Measurements from ENCODE around the gene PSMC1. TPM values are rescaled to one million over a fixed set of nuclear protein-coding genes. Genes with fewer than 3 reads are reported as not detected.

The PSMC1 gene
- total RNA-seq, 1 donor from 2014 or later: 170 TPM

GRCh38 chr14:90281756-90282155 is 25.4 kb downstream of the PSMC1 start:
- H3K36me3 Mint-ChIP-seq (ENCODE audit: low read depth): peaks cover 12% of the 10 kb centered on the region
- DNase-seq: no peak
- intact Hi-C loops (cut with micrococcal nuclease): no loop called here
- no peak overlapping the region for H3K4me3 Mint-ChIP-seq
- H3K4me1 Mint-ChIP-seq: no peaks in the 10 kb centered on the region
- H3K9me3 Mint-ChIP-seq: no peaks in the 10 kb centered on the region
- H3K27ac Mint-ChIP-seq: no peak overlapping the region
- H3K27me3 Mint-ChIP-seq: no peaks in the 10 kb centered on the region

GRCh38 chr14:90287791-90288190 is 31.4 kb downstream of the PSMC1 start:
- DNase-seq: no peak
- intact Hi-C loops (cut with micrococcal nuclease): no loop called here
- H3K4me1 Mint-ChIP-seq: no peaks in the 10 kb centered on the region
- no peak overlapping the region for H3K27ac Mint-ChIP-seq
- H3K27me3 Mint-ChIP-seq: no peaks in the 10 kb centered on the region
- no peak overlapping the region for H3K4me3 Mint-ChIP-seq
- H3K36me3 Mint-ChIP-seq (ENCODE audit: low read depth): peaks cover 18% of the 10 kb centered on the region
- H3K9me3 Mint-ChIP-seq: no peaks in the 10 kb centered on the region

GRCh38 chr14:90288651-90289355 is 32.5 kb downstream of the PSMC1 start:
- Mint-ChIP-seq H3K36me3 (ENCODE audit: low read depth) (peaks cover 18% of the 10 kb centered on the region), H3K9me3 (no peaks in the 10 kb centered on the region), H3K27me3 (no peaks in the 10 kb centered on the region), H3K4me3 (no peak overlapping the region), H3K4me1 (no peaks in the 10 kb centered on the region), H3K27ac (no peak overlapping the region)
- intact Hi-C loops (cut with micrococcal nuclease): no loop called here
- no peak for DNase-seq

GRCh38 chr14:90290337-90291011 is 34.1 kb downstream of the PSMC1 start:
- Mint-ChIP-seq H3K4me3 (no peak overlapping the region), H3K4me1 (peaks cover 1% of the 10 kb centered on the region), H3K9me3 (no peaks in the 10 kb centered on the region), H3K36me3 (ENCODE audit: low read depth) (peaks cover 21% of the 10 kb centered on the region), H3K27me3 (no peaks in the 10 kb centered on the region), H3K27ac (no peak overlapping the region)
- intact Hi-C loops (cut with micrococcal nuclease): no loop called here
- no peak for DNase-seq

GRCh38 chr14:90291699-90292098 is 35.3 kb downstream of the PSMC1 start:
- H3K4me1 Mint-ChIP-seq: peaks cover 1% of the 10 kb centered on the region
- intact Hi-C loops (cut with micrococcal nuclease): no loop called here
- no peak overlapping the region for H3K27ac Mint-ChIP-seq
- H3K4me3 Mint-ChIP-seq: no peak overlapping the region
- no peaks in the 10 kb centered on the region for H3K9me3 Mint-ChIP-seq
- no peak for DNase-seq
- H3K27me3 Mint-ChIP-seq: no peaks in the 10 kb centered on the region
- peaks cover 17% of the 10 kb centered on the region for H3K36me3 Mint-ChIP-seq (ENCODE audit: low read depth)

DNA sequence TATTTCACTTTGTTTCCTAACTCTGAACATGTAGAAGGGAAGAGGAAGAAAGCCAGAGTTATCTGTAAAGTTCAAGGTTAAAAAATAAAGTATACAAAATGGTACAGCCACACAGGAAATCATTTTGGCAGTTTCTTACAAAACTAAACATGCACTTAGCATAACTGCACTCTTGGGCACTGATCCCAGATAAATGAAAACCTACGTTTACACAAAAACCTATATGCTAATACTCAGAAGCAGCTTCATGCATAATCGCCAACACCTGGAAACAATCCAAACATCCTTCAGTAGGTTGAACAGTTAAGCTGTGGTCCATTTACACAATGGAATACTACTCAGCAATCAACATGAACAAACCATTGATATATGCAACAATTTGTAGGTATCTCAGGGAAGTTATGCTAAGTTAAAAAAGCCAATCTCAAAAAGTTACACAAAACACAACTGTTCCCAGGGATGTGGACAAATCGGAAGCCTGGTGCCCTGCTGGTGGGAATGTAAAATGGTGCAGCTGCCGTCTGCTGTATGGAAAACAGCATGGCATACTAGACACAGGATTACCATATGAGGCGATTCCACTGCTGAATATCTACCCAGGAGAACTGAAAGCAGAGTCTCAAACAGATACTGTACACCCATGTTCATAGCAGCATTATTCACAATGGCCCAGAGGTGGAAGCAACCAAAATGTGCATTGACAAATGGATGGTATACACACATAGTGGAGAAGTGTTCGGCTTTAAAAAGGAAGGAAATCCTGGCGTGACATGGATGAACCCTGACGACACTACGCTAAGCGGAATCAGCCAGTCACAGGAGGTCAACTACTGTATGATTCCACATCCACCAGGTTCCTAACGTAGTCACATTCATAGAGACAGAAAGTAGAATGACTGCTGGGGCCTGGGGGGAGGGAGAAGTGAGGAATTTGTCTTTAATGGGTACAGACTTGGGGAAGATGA is 37.7 kb downstream of the PSMC1 start:
- intact Hi-C loops (cut with micrococcal nuclease): no loop called here
- Mint-ChIP-seq H3K4me3 (no peak overlapping the region), H3K27ac (no peak overlapping the region), H3K27me3 (no peaks in the 10 kb centered on the region), H3K9me3 (no peaks in the 10 kb centered on the region), H3K36me3 (ENCODE audit: low read depth) (peaks cover 16% of the 10 kb centered on the region), H3K4me1 (peaks cover 1% of the 10 kb centered on the region)
- no peak for DNase-seq

- H3K27ac Mint-ChIP-seq: no peak overlapping the region
- intact Hi-C loops (cut with micrococcal nuclease): no loop called here
- H3K27me3 Mint-ChIP-seq: no peaks in the 10 kb centered on the region
- H3K9me3 Mint-ChIP-seq: no peaks in the 10 kb centered on the region
- H3K4me3 Mint-ChIP-seq: no peak overlapping the region
- H3K36me3 Mint-ChIP-seq (ENCODE audit: low read depth): peaks cover 16% of the 10 kb centered on the region
- peaks cover 1% of the 10 kb centered on the region for H3K4me1 Mint-ChIP-seq
- no peak for DNase-seq
Measured at GRCh38 chr14:90294872-90295271, 38.5 kb downstream of the PSMC1 start.

- Mint-ChIP-seq H3K9me3 (no peaks in the 10 kb centered on the region), H3K27me3 (no peaks in the 10 kb centered on the region)
- intact Hi-C loops (cut with micrococcal nuclease): no loop called here
Measured at GRCh38 chr14:90295870-90296516, 39.6 kb downstream of the PSMC1 start.

GRCh38 chr14:90296641-90297040 is 40.3 kb downstream of the PSMC1 start:
- no peaks in the 10 kb centered on the region for H3K27me3 Mint-ChIP-seq
- H3K4me3 Mint-ChIP-seq: no peak overlapping the region
- peaks cover 9% of the 10 kb centered on the region for H3K4me1 Mint-ChIP-seq
- H3K27ac Mint-ChIP-seq: no peak overlapping the region
- H3K36me3 Mint-ChIP-seq (ENCODE audit: low read depth): peaks cover 21% of the 10 kb centered on the region
- H3K9me3 Mint-ChIP-seq: no peaks in the 10 kb centered on the region
- intact Hi-C loops (cut with micrococcal nuclease): no loop called here
- no peak for DNase-seq

More at GRCh38 chr14:90295870-90296516, 39.6 kb downstream of the PSMC1 start:
- Mint-ChIP-seq H3K36me3 (ENCODE audit: low read depth) (peaks cover 22% of the 10 kb centered on the region), H3K4me1 (peaks cover 7% of the 10 kb centered on the region), H3K4me3 (no peak overlapping the region), H3K27ac (no peak overlapping the region)
- DNase-seq: no peak

GRCh38 chr14:90297876-90298629 is 41.7 kb downstream of the PSMC1 start:
- Mint-ChIP-seq H3K27ac (no peak overlapping the region), H3K9me3 (no peaks in the 10 kb centered on the region), H3K4me1 (peaks cover 9% of the 10 kb centered on the region), H3K27me3 (no peaks in the 10 kb centered on the region), H3K4me3 (no peak overlapping the region), H3K36me3 (ENCODE audit: low read depth) (peaks cover 25% of the 10 kb centered on the region)
- intact Hi-C loops (cut with micrococcal nuclease): no loop called here
- DNase-seq: no peak

DNA sequence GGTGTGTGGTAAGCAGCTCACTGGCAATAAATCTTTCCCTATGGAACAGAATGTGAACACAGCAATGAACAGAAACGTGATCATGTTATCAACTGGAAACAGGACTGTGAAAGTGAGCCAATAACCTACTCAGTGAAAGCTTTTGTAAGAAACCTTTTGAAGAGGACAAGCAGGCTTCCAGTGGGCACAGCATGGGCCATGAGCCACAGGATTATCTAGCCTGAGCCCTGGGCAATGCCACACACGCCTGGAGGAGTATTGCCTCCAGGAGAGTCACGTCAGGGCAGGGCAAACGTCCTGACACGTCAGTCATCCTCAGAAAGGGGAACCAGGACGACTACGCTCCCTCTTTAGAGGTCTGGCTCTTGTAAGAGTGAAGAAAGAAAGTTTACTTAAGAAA is 43.1 kb downstream of the PSMC1 start:
- H3K36me3 Mint-ChIP-seq (ENCODE audit: low read depth): peaks cover 25% of the 10 kb centered on the region
- H3K27ac Mint-ChIP-seq: no peak overlapping the region
- H3K4me3 Mint-ChIP-seq: no peak overlapping the region
- DNase-seq: no peak
- no peaks in the 10 kb centered on the region for H3K9me3 Mint-ChIP-seq
- H3K4me1 Mint-ChIP-seq: peaks cover 8% of the 10 kb centered on the region
- no peaks in the 10 kb centered on the region for H3K27me3 Mint-ChIP-seq
- intact Hi-C loops (cut with micrococcal nuclease): no loop called here

DNA sequence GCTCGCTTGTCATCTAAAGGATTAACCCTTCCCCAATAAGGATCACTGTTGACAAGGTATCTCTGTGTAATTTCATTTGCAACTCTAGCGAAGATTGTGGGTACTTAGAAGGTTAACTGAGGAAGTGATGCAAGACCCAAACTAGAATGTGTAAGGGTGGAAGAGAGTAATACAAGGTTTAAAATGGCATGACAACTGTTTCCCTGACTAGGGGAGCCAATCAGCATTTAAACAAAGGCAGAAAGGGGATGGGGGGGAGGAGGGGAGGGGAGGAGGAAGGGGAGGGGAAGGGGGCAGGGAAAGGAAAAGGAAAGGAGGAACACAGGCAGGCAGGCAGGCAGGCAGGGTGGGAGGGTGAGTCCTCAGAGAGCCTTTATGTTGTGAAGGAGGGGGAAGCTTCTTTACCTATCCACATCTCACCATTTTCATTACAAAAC is 44.3 kb downstream of the PSMC1 start:
- Mint-ChIP-seq H3K4me3 (peak overlapping the region; percentile 5), H3K4me1 (peaks cover 12% of the 10 kb centered on the region), H3K27me3 (no peaks in the 10 kb centered on the region), H3K27ac (peak overlapping the region; percentile 78), H3K36me3 (ENCODE audit: low read depth) (peaks cover 26% of the 10 kb centered on the region), H3K9me3 (no peaks in the 10 kb centered on the region)
- no peak for DNase-seq
- intact Hi-C loops (cut with micrococcal nuclease): loop anchor here (2.0 kb wide), 2 partner anchors 218 to 396 kb away; no protein-coding TSS in a partner anchor

DNA sequence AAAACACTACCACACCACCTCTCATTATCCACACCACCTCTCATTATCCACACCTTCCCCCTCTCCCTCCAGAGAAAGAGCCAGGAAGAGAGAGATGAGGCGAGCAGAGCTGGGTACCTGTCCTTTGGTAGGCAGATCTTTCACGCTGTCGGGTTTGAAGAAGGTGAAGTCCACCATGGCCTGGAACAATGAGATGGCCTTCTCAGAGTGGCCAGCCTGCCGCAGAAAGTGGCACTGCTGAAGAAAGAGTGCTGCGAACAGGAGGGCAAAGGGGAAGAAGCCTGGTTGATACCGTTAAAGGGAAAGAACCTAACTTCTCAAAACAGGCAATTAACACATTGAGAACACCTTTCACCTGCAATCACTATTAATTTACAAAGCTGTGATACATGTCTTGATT is 44.8 kb downstream of the PSMC1 start:
- H3K27ac Mint-ChIP-seq: peak overlapping the region; percentile 78
- peaks cover 12% of the 10 kb centered on the region for H3K4me1 Mint-ChIP-seq
- intact Hi-C loops (cut with micrococcal nuclease): loop anchor here (2.0 kb wide), 2 partner anchors 218 to 396 kb away; no protein-coding TSS in a partner anchor
- DNase-seq: no peak
- peaks cover 26% of the 10 kb centered on the region for H3K36me3 Mint-ChIP-seq (ENCODE audit: low read depth)
- no peaks in the 10 kb centered on the region for H3K9me3 Mint-ChIP-seq
- peak overlapping the region; percentile 5 for H3K4me3 Mint-ChIP-seq
- no peaks in the 10 kb centered on the region for H3K27me3 Mint-ChIP-seq
